ENCODE results near the gene PROCR.
"Not testable (repeated sequence)": the region's sequence is repeated elsewhere in the genome, so short reads cannot be mapped to it uniquely, and the experiment has no call there.

PROCR gene

GRCh38 chr20:35164531-35164930, 7.3 kb upstream of the PROCR start:
- DNase-seq (ENCODE audit: extremely low read depth in 1 of 2, low read depth in 1 of 2): not testable (repeated sequence)

GRCh38 chr20:35165221-35166185, 6.4 kb upstream of the PROCR start:
- no peak for DNase-seq (ENCODE audit: extremely low read depth in 1 of 2, low read depth in 1 of 2)

- DNase-seq (ENCODE audit: extremely low read depth in 1 of 2, low read depth in 1 of 2): no peak
These were observed 5.5 kb upstream of the PROCR start for GRCh38 chr20:35166242-35166830.

GRCh38 chr20:35167787-35168186, 4.1 kb upstream of the PROCR start:
- DNase-seq (ENCODE audit: extremely low read depth in 1 of 2, low read depth in 1 of 2): no peak

- DNase-seq (ENCODE audit: extremely low read depth in 1 of 2, low read depth in 1 of 2): not testable (repeated sequence)
These were observed 3.0 kb upstream of the PROCR start for GRCh38 chr20:35168701-35169409.

- no peak for DNase-seq (ENCODE audit: extremely low read depth in 1 of 2, low read depth in 1 of 2)
These were observed 477 bp upstream of the PROCR start for GRCh38 chr20:35171438-35171752.

GRCh38 chr20:35172434-35172806, 548 bp downstream of the PROCR start:
- no peak for DNase-seq (ENCODE audit: extremely low read depth in 1 of 2, low read depth in 1 of 2)

- no peak for DNase-seq (ENCODE audit: extremely low read depth in 1 of 2, low read depth in 1 of 2)
These were observed 1.8 kb downstream of the PROCR start for GRCh38 chr20:35173576-35174192.

- DNase-seq (ENCODE audit: extremely low read depth in 1 of 2, low read depth in 1 of 2): no peak
These were observed 2.8 kb downstream of the PROCR start for GRCh38 chr20:35174458-35175216.

GRCh38 chr20:35176132-35176531, 4.3 kb downstream of the PROCR start:
- DNase-seq (ENCODE audit: extremely low read depth in 1 of 2, low read depth in 1 of 2): no peak

GRCh38 chr20:35179292-35180212, 7.7 kb downstream of the PROCR start:
- no peak for DNase-seq (ENCODE audit: extremely low read depth in 1 of 2, low read depth in 1 of 2)

- no peak for DNase-seq (ENCODE audit: extremely low read depth in 1 of 2, low read depth in 1 of 2)
These were observed 8.4 kb downstream of the PROCR start for GRCh38 chr20:35180266-35180665.

GRCh38 chr20:35181731-35182130, 9.9 kb downstream of the PROCR start:
- no peak for DNase-seq (ENCODE audit: extremely low read depth in 1 of 2, low read depth in 1 of 2)

GRCh38 chr20:35186691-35187289, 14.9 kb downstream of the PROCR start:
- DNase-seq (ENCODE audit: extremely low read depth in 1 of 2, low read depth in 1 of 2): not testable (repeated sequence)

- no peak for DNase-seq (ENCODE audit: extremely low read depth in 1 of 2, low read depth in 1 of 2)
These were observed 15.8 kb downstream of the PROCR start for GRCh38 chr20:35187584-35188190.

GRCh38 chr20:35189223-35189622, 17.4 kb downstream of the PROCR start:
- DNase-seq (ENCODE audit: extremely low read depth in 1 of 2, low read depth in 1 of 2): not testable (repeated sequence)

GRCh38 chr20:35190556-35190955, 18.7 kb downstream of the PROCR start:
- DNase-seq (ENCODE audit: extremely low read depth in 1 of 2, low read depth in 1 of 2): no peak

GRCh38 chr20:35191419-35192117, 19.7 kb downstream of the PROCR start:
- DNase-seq (ENCODE audit: extremely low read depth in 1 of 2, low read depth in 1 of 2): no peak

All from activated CD8-positive, alpha-beta memory T cell treated with anti-CD3 and anti-CD28 coated beads for 1 hour (primary cell).